Thyroid gland (tissue), 4 donors: ENCODE results near the gene VGLL3. TPM values are rescaled to one million over a fixed set of nuclear protein-coding genes. Genes with fewer than 3 reads are reported as not detected.

ENCODE experiments used
- DNase-seq, 2 donors: peaks; one replicate each; pipeline ENCODE4 v3.0.0-alpha.2; 2019
- H3K27ac ChIP-seq, 3 donors: fragments of 200-600 bp; sonication (generic); 1 replicate in 2 of 3; 2 replicates in 1 of 3; pipeline ENCODE4 v1.5.1; 2016 to 2019; ENCODE audit warnings: mild to moderate bottlenecking in 1 of 3, moderate library complexity in 1 of 3
- H3K27me3 ChIP-seq: fragments of 200-600 bp; sonication (generic); one replicate; pipeline ENCODE4 v1.5.1; 2019
- H3K36me3 ChIP-seq, 2 donors: fragments of 200-600 bp; sonication (generic); one replicate each; pipeline ENCODE4 v1.5.1; 2016 to 2019
- H3K4me1 ChIP-seq, 2 donors: fragments of 200-600 bp; sonication (generic); one replicate each; pipeline ENCODE4 v1.5.1; 2017 to 2019
- H3K4me3 ChIP-seq, 3 donors: fragments of 200-600 bp; sonication (generic); replicated peaks in 1 of 3; 1 replicate in 2 of 3; 2 replicates in 1 of 3; pipeline ENCODE4 v1.5.1; 2016; ENCODE audit warnings: mild to moderate bottlenecking in 1 of 3
- H3K9me3 ChIP-seq: fragments of 200-600 bp; sonication (generic); one replicate; pipeline ENCODE4 v1.5.1; 2017
- CTCF ChIP-seq, 6 experiments: fragments of 200-600 bp in 3 of 6; fragments of 450-650 bp in 3 of 6; sonication (generic) in 3 of 6; IDR thresholded peaks; one replicate each; pipeline ENCODE4 v1.5.1; 2016 to 2019; ENCODE audit warnings: antibody characterized with exemption in 6 of 6, mild to moderate bottlenecking in 2 of 6, inconsistent platforms in 1 of 6, moderate library complexity in 1 of 6
- POLR2A ChIP-seq, 2 donors: fragments of 450-650 bp; IDR thresholded peaks; one replicate each; pipeline ENCODE4 v1.6.1; 2017; ENCODE audit warnings: antibody characterized with exemption in 2 of 2, mild to moderate bottlenecking in 2 of 2, moderate library complexity in 1 of 2
- WGBS, 2 donors: methylation state at CpG; one replicate each; pipeline ENCODE4 v1.1.5; 2017; 5-methylcytosine and 5-hydroxymethylcytosine counted together
- intact Hi-C: fragments of 100-400 bp; cut with DNase I; formaldehyde crosslinking; loops from one replicate; pipeline ENCODE4 v1.15.1; 2023
- total RNA-seq, 4 donors: library from RNA; depleted of rRNA; stranded (reverse); fragments of >200 nt; gene quantifications; one replicate each; pipeline ENCODE4 v1.2.3, GENCODE V29; 2016

VGLL3 gene
- total RNA-seq, 4 donors from 2014 or later, result 3.0 to 18.7 (median 12.7) TPM

GRCh38 chr3:87002346-87002745 is 11.4 kb upstream of the VGLL3 start:
- no peak for TF ChIP-seq CTCF (IDR thresholded peaks at IDR 0.05)
- no peak for TF ChIP-seq POLR2A (IDR thresholded peaks at IDR 0.05)
- Histone ChIP-seq H3K27ac (no peak overlapping the region), H3K4me3 (no peak overlapping the region), H3K27me3 (no peaks in the 10 kb centered on the region), H3K4me1 (no peaks in the 10 kb centered on the region), H3K36me3 (no peaks in the 10 kb centered on the region), H3K9me3 (no peaks in the 10 kb centered on the region)
- intact Hi-C loops, result no loop called here
- WGBS, 2 donors, result 86 to 87% methylated on average over 4 of the region's 4 CpGs
- DNase-seq, result no peak

- no peaks in the 10 kb centered on the region for H3K36me3 ChIP-seq
- intact Hi-C loops, result no loop called here
- DNase-seq, result no peak
- no peaks in the 10 kb centered on the region for H3K27me3 ChIP-seq
- no peak overlapping the region for H3K27ac ChIP-seq
- no peaks in the 10 kb centered on the region for H3K9me3 ChIP-seq
- 56 to 57% methylated on average over 4 of the region's 4 CpGs for WGBS, 2 donors
- H3K4me3 ChIP-seq, result no peak overlapping the region
- no peak for TF ChIP-seq POLR2A (IDR thresholded peaks at IDR 0.05)
- TF ChIP-seq CTCF (IDR thresholded peaks at IDR 0.05), result no peak
- H3K4me1 ChIP-seq, result no peaks in the 10 kb centered on the region
Measured at GRCh38 chr3:87001473-87002098, 10.6 kb upstream of the VGLL3 start.

- WGBS, 2 donors, result 92 to 93% methylated on average over 4 of the region's 4 CpGs
- intact Hi-C loops, result no loop called here
- no peak for DNase-seq
- Histone ChIP-seq H3K4me1 (no peaks in the 10 kb centered on the region), H3K27me3 (no peaks in the 10 kb centered on the region), H3K4me3 (no peak overlapping the region), H3K9me3 (no peaks in the 10 kb centered on the region), H3K27ac (no peak overlapping the region), H3K36me3 (no peaks in the 10 kb centered on the region)
- TF ChIP-seq CTCF (IDR thresholded peaks at IDR 0.05) (no peak), POLR2A (IDR thresholded peaks at IDR 0.05) (no peak)
Measured at GRCh38 chr3:87000940-87001339, 10.0 kb upstream of the VGLL3 start.

- H3K27ac ChIP-seq, result no peak overlapping the region
- H3K4me3 ChIP-seq, result no peak overlapping the region
- H3K4me1 ChIP-seq, result no peaks in the 10 kb centered on the region
- no peaks in the 10 kb centered on the region for H3K9me3 ChIP-seq
- H3K27me3 ChIP-seq, result no peaks in the 10 kb centered on the region
- DNase-seq, result no peak
- H3K36me3 ChIP-seq, result no peaks in the 10 kb centered on the region
- intact Hi-C loops, result no loop called here
- TF ChIP-seq CTCF (IDR thresholded peaks at IDR 0.05) (no peak), POLR2A (IDR thresholded peaks at IDR 0.05) (no peak)
- WGBS, 2 donors, result 84 to 85% methylated on average over 1 of the region's 1 CpG
Measured at GRCh38 chr3:86998569-86998968, 7.6 kb upstream of the VGLL3 start.

GRCh38 chr3:86996261-86996955 is 5.5 kb upstream of the VGLL3 start:
- Histone ChIP-seq H3K9me3 (no peaks in the 10 kb centered on the region), H3K36me3 (no peaks in the 10 kb centered on the region), H3K4me1 (no peaks in the 10 kb centered on the region), H3K4me3 (no peak overlapping the region), H3K27ac (no peak overlapping the region), H3K27me3 (no peaks in the 10 kb centered on the region)
- TF ChIP-seq POLR2A (IDR thresholded peaks at IDR 0.05) (no peak), CTCF (IDR thresholded peaks at IDR 0.05) (no peak)
- intact Hi-C loops, result no loop called here
- WGBS, 2 donors, result 90% methylated on average over 5 of the region's 5 CpGs
- DNase-seq, result no peak
